ENCODE results near the gene UNC5C. TPM values are rescaled to one million over a fixed set of nuclear protein-coding genes. Genes with fewer than 3 reads are reported as not detected.
A peak's percentile ranks its signal among the peaks of the same experiment; 100 is the strongest.

UNC5C gene
- total RNA-seq, 1 experiment from 2014 or later = 0.11 TPM

DNA sequence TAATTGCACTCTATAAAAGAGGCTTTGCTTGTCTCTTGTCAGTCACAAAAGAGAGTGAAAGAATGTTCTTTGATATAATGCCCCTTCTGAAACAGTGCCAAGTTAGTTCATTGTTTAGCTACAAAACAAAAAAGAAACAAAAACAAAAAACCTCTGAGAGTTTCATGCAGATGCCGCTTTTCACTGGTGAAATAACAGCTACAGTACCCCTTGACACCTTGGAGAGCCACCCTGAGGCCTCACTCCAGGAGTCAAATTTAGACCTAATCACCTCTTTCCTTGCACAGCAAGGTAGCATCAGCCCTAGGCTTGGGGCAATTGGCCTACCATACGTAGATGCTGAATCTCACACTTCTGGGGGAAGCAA lies 185.2 kb downstream of the UNC5C start:
- TF ChIP-seq EZH2 (IDR thresholded peaks at IDR 0.05; ENCODE audit: borderline replicate concordance, low read depth, low read length, poor library complexity, severe bottlenecking) = no peak
- no peak for TF ChIP-seq CTCF (conservative IDR thresholded peaks at IDR 0.05; ENCODE audit: low read depth, low read length)
- ChIA-PET POLR2A (ENCODE audit: low non-redundant PET) (no interaction called here), CTCF (no interaction called here)

DNA sequence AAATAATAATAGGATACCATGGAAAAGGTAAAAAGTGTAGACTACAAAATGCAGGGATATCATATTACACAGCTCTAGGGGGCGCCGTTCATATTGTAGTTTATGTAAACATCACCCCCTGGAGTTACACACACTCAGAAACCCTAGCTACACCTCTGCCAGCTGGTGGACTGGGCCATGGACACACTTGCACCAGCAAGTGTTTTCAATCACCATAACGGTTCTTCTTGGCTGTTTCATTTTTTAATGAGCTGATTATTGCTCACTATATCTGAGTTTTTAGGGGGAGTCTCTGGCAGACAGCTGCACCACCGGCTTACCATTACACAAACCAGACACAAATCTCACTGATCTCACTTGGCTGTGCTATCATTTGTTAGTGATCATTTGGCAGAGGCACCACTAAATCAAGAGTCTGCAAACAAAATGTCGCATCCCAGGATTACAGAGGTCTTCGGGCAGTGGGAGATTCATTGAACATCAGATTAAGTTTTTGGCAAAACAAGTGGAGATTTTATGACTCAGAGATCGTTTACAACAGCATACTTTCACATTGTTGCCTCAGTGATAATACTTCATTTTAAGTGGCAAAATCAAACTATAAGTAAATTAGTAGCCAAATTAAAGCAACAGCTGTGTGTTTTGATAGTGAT lies 185.7 kb downstream of the UNC5C start:
- BruUV-seq (replicated peaks) = no TSS peak
- DNase-seq (ENCODE audit: low spot score) = peak; percentile 32
- CTCF ChIA-PET = no interaction called here
- TF ChIP-seq CTCF (conservative IDR thresholded peaks at IDR 0.05; ENCODE audit: low read depth, low read length) (peak; percentile 48), EZH2 (IDR thresholded peaks at IDR 0.05; ENCODE audit: borderline replicate concordance, low read depth, low read length, poor library complexity, severe bottlenecking) (no peak)
- intact Hi-C loops (cut with micrococcal nuclease; ENCODE audit: unreplicated experiment) = no loop called here
- H3K36me3 ChIP-seq (ENCODE audit: insufficient read depth, low read length, poor library complexity, severe bottlenecking) = no peaks in the 10 kb centered on the region
- no peak overlapping the region for H3K27ac ChIP-seq (ENCODE audit: low read depth, low read length, poor library complexity, severe bottlenecking)
- no peaks in the 10 kb centered on the region for H3K9me3 ChIP-seq (ENCODE audit: low read depth, low read length, poor library complexity, severe bottlenecking)
- no peaks in the 10 kb centered on the region for H3K4me1 ChIP-seq (ENCODE audit: insufficient read depth, low read length, poor library complexity, severe bottlenecking)
- POLR2A ChIA-PET (ENCODE audit: low non-redundant PET) = no interaction called here
- no peak overlapping the region for H3K4me3 ChIP-seq (ENCODE audit: low read depth, low read length, poor library complexity, severe bottlenecking)
- H3K27me3 ChIP-seq (replicated peaks; ENCODE audit: insufficient read depth, low read depth, low read length, poor library complexity) = no peaks in the 10 kb centered on the region

More for the DNA sequence above, 185.2 kb downstream of the UNC5C start:
- no peaks in the 10 kb centered on the region for H3K27me3 ChIP-seq (replicated peaks; ENCODE audit: insufficient read depth, low read depth, low read length, poor library complexity)
- H3K9me3 ChIP-seq (ENCODE audit: low read depth, low read length, poor library complexity, severe bottlenecking) = no peaks in the 10 kb centered on the region
- no peaks in the 10 kb centered on the region for H3K4me1 ChIP-seq (ENCODE audit: insufficient read depth, low read length, poor library complexity, severe bottlenecking)
- intact Hi-C loops (cut with micrococcal nuclease; ENCODE audit: unreplicated experiment) = no loop called here
- no TSS peak for BruUV-seq (replicated peaks)
- H3K36me3 ChIP-seq (ENCODE audit: insufficient read depth, low read length, poor library complexity, severe bottlenecking) = no peaks in the 10 kb centered on the region
- H3K4me3 ChIP-seq (ENCODE audit: low read depth, low read length, poor library complexity, severe bottlenecking) = no peak overlapping the region
- H3K27ac ChIP-seq (ENCODE audit: low read depth, low read length, poor library complexity, severe bottlenecking) = no peak overlapping the region
- no peak for DNase-seq (ENCODE audit: low spot score)

DNA sequence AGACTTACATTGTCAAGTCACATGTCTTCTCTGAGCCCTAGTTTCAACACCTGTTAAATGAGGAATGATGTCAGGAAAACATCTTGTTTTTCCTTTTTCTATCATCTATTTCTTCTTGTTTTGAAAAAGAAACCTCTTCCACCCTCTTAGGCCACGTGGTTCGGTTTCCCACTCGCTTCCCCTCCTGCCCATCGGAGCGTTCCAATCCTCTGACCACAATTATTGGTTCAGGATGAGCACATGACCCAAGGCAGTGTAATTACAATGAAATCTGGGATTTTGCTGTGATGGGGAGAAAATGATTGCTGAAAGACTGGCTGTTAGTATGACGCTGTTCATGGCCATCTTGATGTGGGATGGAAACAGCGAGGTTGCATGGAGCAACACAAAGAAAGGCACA lies 186.7 kb downstream of the UNC5C start:
- Histone ChIP-seq H3K36me3 (ENCODE audit: insufficient read depth, low read length, poor library complexity, severe bottlenecking) (no peaks in the 10 kb centered on the region), H3K27ac (ENCODE audit: low read depth, low read length, poor library complexity, severe bottlenecking) (no peak overlapping the region), H3K4me3 (ENCODE audit: low read depth, low read length, poor library complexity, severe bottlenecking) (no peak overlapping the region), H3K4me1 (ENCODE audit: insufficient read depth, low read length, poor library complexity, severe bottlenecking) (no peaks in the 10 kb centered on the region), H3K9me3 (ENCODE audit: low read depth, low read length, poor library complexity, severe bottlenecking) (no peaks in the 10 kb centered on the region), H3K27me3 (replicated peaks; ENCODE audit: insufficient read depth, low read depth, low read length, poor library complexity) (no peaks in the 10 kb centered on the region)
- ChIA-PET POLR2A (ENCODE audit: low non-redundant PET) (no interaction called here), CTCF (no interaction called here)
- DNase-seq (ENCODE audit: low spot score) = no peak
- TF ChIP-seq EZH2 (IDR thresholded peaks at IDR 0.05; ENCODE audit: borderline replicate concordance, low read depth, low read length, poor library complexity, severe bottlenecking) (no peak), CTCF (conservative IDR thresholded peaks at IDR 0.05; ENCODE audit: low read depth, low read length) (no peak)
- BruUV-seq (replicated peaks) = no TSS peak
- intact Hi-C loops (cut with micrococcal nuclease; ENCODE audit: unreplicated experiment) = no loop called here
